Loucy (cell line): ENCODE results near the gene MLKL.

Source experiments
- H2AFZ ChIP-seq: fragments of 200-600 bp; sonication (generic); 2 replicates; pipeline ENCODE4 v1.6.0; 2016; ENCODE audit warnings: antibody characterized with exemption, mild to moderate bottlenecking, low read length, moderate library complexity
- H3F3A ChIP-seq: fragments of 200-600 bp; 2 replicates; pipeline ENCODE4 v1.6.0; 2016; ENCODE audit warnings: antibody characterized with exemption, low read depth, mild to moderate bottlenecking
- H3K27me3 ChIP-seq: fragments of 200-600 bp; sonication (generic); 2 replicates; pipeline ENCODE4 v1.6.1; 2014; ENCODE audit warnings: low read length, mild to moderate bottlenecking; ENCODE audit not compliant: insufficient read depth, poor library complexity, severe bottlenecking
- H3K36me3 ChIP-seq: fragments of 200-600 bp; sonication (generic); 2 replicates; pipeline ENCODE4 v1.6.1; 2016; ENCODE audit warnings: low read length; ENCODE audit not compliant: insufficient read depth
- H3K4me1 ChIP-seq: fragments of 200-600 bp; sonication (generic); 2 replicates; pipeline ENCODE4 v1.5.1; 2014; ENCODE audit warnings: low read length, mild to moderate bottlenecking; ENCODE audit not compliant: insufficient read depth, poor library complexity, severe bottlenecking
- H3K4me2 ChIP-seq: fragments of 200-600 bp; sonication (generic); 2 replicates; pipeline ENCODE4 v1.6.0; 2014; ENCODE audit warnings: antibody characterized with exemption, low read length, low read depth, mild to moderate bottlenecking; ENCODE audit not compliant: poor library complexity, severe bottlenecking
- H3K4me3 ChIP-seq: fragments of 200-600 bp; sonication (generic); 2 replicates; pipeline ENCODE4 v1.5.1; 2014; ENCODE audit warnings: low read length, mild to moderate bottlenecking, mixed read lengths; ENCODE audit not compliant: poor library complexity, severe bottlenecking
- H3K79me2 ChIP-seq: fragments of 200-600 bp; sonication (generic); 2 replicates; pipeline ENCODE4 v1.6.1; 2014; ENCODE audit warnings: low read length; ENCODE audit not compliant: insufficient read depth
- H3K9ac ChIP-seq: fragments of 200-600 bp; sonication (generic); 2 replicates; pipeline ENCODE4 v1.6.0; 2014; ENCODE audit warnings: mild to moderate bottlenecking, low read depth, low read length, moderate library complexity; ENCODE audit not compliant: poor library complexity, severe bottlenecking
- H3K9me2 ChIP-seq: fragments of 200-600 bp; sonication (generic); replicated peaks from 2 replicates; pipeline ENCODE4 v1.6.1; 2016; ENCODE audit warnings: low read depth, low read length, mixed read lengths
- H3K9me3 ChIP-seq: fragments of 200-600 bp; sonication (generic); 2 replicates; pipeline ENCODE4 v1.6.1; 2014; ENCODE audit warnings: mild to moderate bottlenecking, antibody characterized with exemption, low read length, low read depth; ENCODE audit not compliant: insufficient read depth
- H4K20me1 ChIP-seq: fragments of 200-600 bp; sonication (generic); 2 replicates; pipeline ENCODE4 v1.6.0; 2014; ENCODE audit warnings: antibody characterized with exemption, low read length, mild to moderate bottlenecking; ENCODE audit not compliant: insufficient read depth, poor library complexity, severe bottlenecking
- EZH2phosphoT487 ChIP-seq: fragments of 200-600 bp; IDR thresholded peaks from 2 replicates; pipeline ENCODE4 v1.6.1; 2018; ENCODE audit warnings: antibody characterized with exemption, mild to moderate bottlenecking, moderate library complexity, borderline replicate concordance
- TF ChIP-seq, protein P1 (sequence below): fragments of 200-600 bp; sonication (generic); conservative IDR thresholded peaks from 2 replicates; pipeline ENCODE4 v1.5.1; 2014; ENCODE audit warnings: mild to moderate bottlenecking, antibody characterized with exemption, low read length

Gene MLKL

DNA sequence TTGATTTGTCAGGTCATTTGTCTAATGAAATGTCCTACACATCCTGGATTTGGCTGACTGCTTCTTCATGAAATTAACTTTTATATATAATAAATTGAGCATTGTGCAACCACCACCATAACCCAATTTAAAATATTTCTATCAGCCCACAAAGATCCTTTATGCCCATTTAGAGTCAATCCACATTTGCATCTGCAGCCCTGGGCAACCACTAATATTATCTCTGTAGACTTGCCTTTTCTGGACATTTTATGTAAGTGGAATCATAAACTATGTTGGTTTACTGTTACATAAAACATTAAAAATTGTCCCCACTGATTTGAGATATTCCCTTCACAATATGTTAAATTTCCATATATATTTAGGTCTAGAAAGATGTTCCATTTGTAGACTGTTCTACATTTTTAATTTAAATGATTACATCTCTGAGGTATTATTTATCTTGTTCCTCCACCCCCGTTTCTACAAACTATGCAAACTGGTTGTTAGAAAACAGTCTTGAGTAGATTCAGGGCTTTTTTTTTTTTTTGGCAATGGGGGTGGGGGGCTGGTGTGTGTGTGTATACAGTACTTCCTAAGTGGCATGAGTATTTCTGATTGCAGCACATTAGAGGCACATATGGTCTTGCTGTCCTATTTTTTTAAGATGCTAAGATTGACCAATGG is 50.7 kb downstream of the MLKL start:
- Histone ChIP-seq H3K9me2 (no peaks in the 10 kb centered on the region), H3K9ac (no peak overlapping the region), H3K4me1 (peaks cover 20% of the 10 kb centered on the region), H4K20me1 (peaks cover 71% of the 10 kb centered on the region), H3K4me2 (no peak overlapping the region), H3K79me2 (peaks cover 88% of the 10 kb centered on the region), H3K4me3 (no peak overlapping the region), H3K36me3 (peaks cover 89% of the 10 kb centered on the region), H3F3A (0 out of 2 replicates have a peak, but pooled peaks cover 3% of the 10 kb centered on the region), H3K9me3 (no peaks in the 10 kb centered on the region), H2AFZ (no peak overlapping the region), H3K27me3 (no peaks in the 10 kb centered on the region)
- TF ChIP-seq, protein P1, sequence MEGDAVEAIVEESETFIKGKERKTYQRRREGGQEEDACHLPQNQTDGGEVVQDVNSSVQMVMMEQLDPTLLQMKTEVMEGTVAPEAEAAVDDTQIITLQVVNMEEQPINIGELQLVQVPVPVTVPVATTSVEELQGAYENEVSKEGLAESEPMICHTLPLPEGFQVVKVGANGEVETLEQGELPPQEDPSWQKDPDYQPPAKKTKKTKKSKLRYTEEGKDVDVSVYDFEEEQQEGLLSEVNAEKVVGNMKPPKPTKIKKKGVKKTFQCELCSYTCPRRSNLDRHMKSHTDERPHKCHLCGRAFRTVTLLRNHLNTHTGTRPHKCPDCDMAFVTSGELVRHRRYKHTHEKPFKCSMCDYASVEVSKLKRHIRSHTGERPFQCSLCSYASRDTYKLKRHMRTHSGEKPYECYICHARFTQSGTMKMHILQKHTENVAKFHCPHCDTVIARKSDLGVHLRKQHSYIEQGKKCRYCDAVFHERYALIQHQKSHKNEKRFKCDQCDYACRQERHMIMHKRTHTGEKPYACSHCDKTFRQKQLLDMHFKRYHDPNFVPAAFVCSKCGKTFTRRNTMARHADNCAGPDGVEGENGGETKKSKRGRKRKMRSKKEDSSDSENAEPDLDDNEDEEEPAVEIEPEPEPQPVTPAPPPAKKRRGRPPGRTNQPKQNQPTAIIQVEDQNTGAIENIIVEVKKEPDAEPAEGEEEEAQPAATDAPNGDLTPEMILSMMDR, result no peak
- TF ChIP-seq EZH2phosphoT487, result no peak

DNA sequence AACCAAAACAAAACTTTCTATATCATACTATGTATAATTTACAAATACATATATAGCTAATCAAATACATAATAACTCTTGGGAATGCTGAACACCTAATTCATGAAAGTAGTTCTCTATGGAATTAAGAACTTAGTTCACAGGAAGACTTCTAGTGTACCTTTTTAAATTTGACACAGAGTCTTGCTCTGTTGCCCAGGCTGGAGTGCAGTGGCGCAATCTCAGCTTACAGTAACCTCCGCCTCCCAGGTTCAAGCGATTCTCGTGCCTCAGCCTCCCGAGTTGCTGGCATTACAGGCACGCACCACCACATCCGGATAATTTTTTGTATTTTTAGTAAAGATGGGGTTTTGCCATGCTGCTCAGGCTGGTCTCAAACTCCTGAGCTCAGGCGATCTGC is 58.7 kb downstream of the MLKL start:
- Histone ChIP-seq H3K9me2 (no peaks in the 10 kb centered on the region), H3K9ac (no peak overlapping the region), H3K79me2 (peaks cover 11% of the 10 kb centered on the region; the same call in 1 of the 2 replicates)

DNA sequence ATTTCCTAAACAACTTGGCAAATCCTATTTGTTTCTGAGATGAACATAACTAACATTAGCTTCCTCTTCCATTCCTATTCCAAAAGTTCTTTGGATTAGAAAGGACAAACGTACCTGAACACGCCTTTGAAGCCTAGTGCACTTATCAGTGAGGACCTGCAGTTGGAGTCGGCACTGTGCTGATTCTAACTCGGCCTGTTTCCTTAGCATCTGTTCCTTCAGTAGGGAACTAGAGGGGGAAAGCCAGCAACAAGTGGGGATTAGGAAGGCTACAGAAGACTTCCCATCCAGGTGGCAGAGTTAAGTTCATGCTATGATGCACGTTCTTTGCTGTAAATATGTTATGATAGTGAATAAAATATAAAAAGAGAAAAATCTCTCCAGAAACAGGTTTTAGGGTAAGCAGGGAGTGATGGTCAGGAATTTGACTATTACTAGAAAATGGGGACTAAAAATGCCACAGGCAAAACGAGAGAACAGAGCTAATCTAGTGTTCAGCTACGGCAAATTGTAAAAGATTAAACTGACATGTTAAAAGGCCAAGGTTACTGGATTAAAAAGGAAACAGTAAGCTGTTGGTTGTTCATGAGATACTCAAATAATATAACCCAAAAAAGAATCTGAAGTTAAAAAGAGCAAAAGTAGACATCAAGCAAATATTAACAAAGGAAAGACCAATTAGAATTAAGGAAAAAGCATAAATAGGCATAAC is 62.8 kb downstream of the MLKL start:
- peaks cover 91% of the 10 kb centered on the region for H3K36me3 ChIP-seq
- TF ChIP-seq, protein P1, result no peak
- TF ChIP-seq EZH2phosphoT487, result no peak
- H3K4me1 ChIP-seq, result no peaks in the 10 kb centered on the region
- H3K4me3 ChIP-seq, result no peak overlapping the region
- H3K27me3 ChIP-seq, result no peaks in the 10 kb centered on the region
- no peak overlapping the region for H3K9ac ChIP-seq
- H3K9me3 ChIP-seq, result no peaks in the 10 kb centered on the region
- H4K20me1 ChIP-seq, result no peaks in the 10 kb centered on the region
- H3K79me2 ChIP-seq, result no peaks in the 10 kb centered on the region
- H3K4me2 ChIP-seq, result no peak overlapping the region
- H3F3A ChIP-seq, result no peaks in the 10 kb centered on the region
- no peak overlapping the region for H2AFZ ChIP-seq
- no peaks in the 10 kb centered on the region for H3K9me2 ChIP-seq

More for the DNA sequence above, 58.7 kb downstream of the MLKL start:
- no peaks in the 10 kb centered on the region for H3K4me1 ChIP-seq
- H3K27me3 ChIP-seq, result no peaks in the 10 kb centered on the region
- H4K20me1 ChIP-seq, result peaks cover 12% of the 10 kb centered on the region
- no peaks in the 10 kb centered on the region for H3F3A ChIP-seq
- no peak for TF ChIP-seq EZH2phosphoT487
- TF ChIP-seq, protein P1, result no peak
- no peak overlapping the region for H3K4me2 ChIP-seq
- H3K9me3 ChIP-seq, result no peaks in the 10 kb centered on the region
- H3K36me3 ChIP-seq, result peaks cover 93% of the 10 kb centered on the region
- no peak overlapping the region for H2AFZ ChIP-seq
- H3K4me3 ChIP-seq, result no peak overlapping the region
